NCI-H526 (cell line): Measurements from ENCODE around the gene CLECL1.
"Not testable (repeated sequence)": the region's sequence is repeated elsewhere in the genome, so short reads cannot be mapped to it uniquely, and the experiment has no call there.

Source experiments
- DNase-seq, 2 experiments: peaks; one replicate each; lab custom pipeline; 2025; lab: John Stamatoyannopoulos, UW

The CLECL1 gene

GRCh38 chr12:9719790-9720189, 13.1 kb downstream of the CLECL1 start:
- no peak for DNase-seq

GRCh38 chr12:9718968-9719367, 13.9 kb downstream of the CLECL1 start:
- DNase-seq, result no peak

GRCh38 chr12:9717070-9717925, 15.6 kb downstream of the CLECL1 start:
- DNase-seq, result no peak

GRCh38 chr12:9713032-9713558, 19.8 kb downstream of the CLECL1 start:
- DNase-seq, result not testable (repeated sequence)

- DNase-seq, result no peak
These were observed 21.2 kb downstream of the CLECL1 start for GRCh38 chr12:9711664-9712063.

GRCh38 chr12:9710584-9711375, 22.1 kb downstream of the CLECL1 start:
- DNase-seq, result no peak

GRCh38 chr12:9708853-9709252, 24.0 kb downstream of the CLECL1 start:
- no peak for DNase-seq

GRCh38 chr12:9707864-9708808, 24.8 kb downstream of the CLECL1 start:
- peak in 1 of 2 experiments; percentile 52 for DNase-seq

- no peak for DNase-seq
These were observed 25.5 kb downstream of the CLECL1 start for GRCh38 chr12:9707356-9707755.

GRCh38 chr12:9706086-9706685, 26.7 kb downstream of the CLECL1 start:
- DNase-seq, result no peak

GRCh38 chr12:9704561-9704960, 28.3 kb downstream of the CLECL1 start:
- not testable (repeated sequence) for DNase-seq

GRCh38 chr12:9702255-9702654, 30.6 kb downstream of the CLECL1 start:
- no peak for DNase-seq

- no peak for DNase-seq
These were observed 31.3 kb downstream of the CLECL1 start for GRCh38 chr12:9701380-9702154.

GRCh38 chr12:9700606-9700956, 32.3 kb downstream of the CLECL1 start:
- DNase-seq, result no peak

GRCh38 chr12:9699898-9700605, 32.8 kb downstream of the CLECL1 start:
- no peak for DNase-seq

- no peak for DNase-seq
These were observed 33.5 kb downstream of the CLECL1 start for GRCh38 chr12:9699269-9699897.

GRCh38 chr12:9698681-9699080, 34.2 kb downstream of the CLECL1 start:
- no peak for DNase-seq

GRCh38 chr12:9697619-9698018, 35.3 kb downstream of the CLECL1 start:
- DNase-seq, result no peak

- not testable (repeated sequence) for DNase-seq
These were observed 37.2 kb downstream of the CLECL1 start for GRCh38 chr12:9695661-9696060.
